Right atrium auricular region (tissue), 2 donors: ENCODE measurements around the gene KIRREL3. TPM values are rescaled to one million over a fixed set of nuclear protein-coding genes. Genes with fewer than 3 reads are reported as not detected.

Experiments
- DNase-seq: peaks from one replicate; pipeline ENCODE4 v3.0.0-alpha.2; 2019; ENCODE audit warnings: low spot score
- H3K27ac ChIP-seq, 2 donors: fragments of 200-600 bp; sonication (generic); 1 replicate in 1 of 2; 2 replicates in 1 of 2; pipeline ENCODE4 v1.5.1; 2016 to 2019
- H3K27me3 ChIP-seq, 2 donors: fragments of 200-600 bp; sonication (generic); one replicate each; pipeline versions ENCODE4 v1.5.1 to v1.6.0; 2017 to 2019
- H3K36me3 ChIP-seq: fragments of 200-600 bp; sonication (generic); one replicate; pipeline ENCODE4 v1.5.1; 2016
- H3K4me1 ChIP-seq, 2 donors: fragments of 200-600 bp; sonication (generic); one replicate each; pipeline versions ENCODE4 v1.5.1 to v1.6.0; 2017 to 2019
- H3K4me3 ChIP-seq, 2 donors: fragments of 200-600 bp; sonication (generic); 1 replicate in 1 of 2; 2 replicates in 1 of 2; pipeline ENCODE4 v1.5.1; 2017 to 2019; ENCODE audit warnings: mild to moderate bottlenecking in 1 of 2, moderate library complexity in 1 of 2
- H3K9me3 ChIP-seq, 2 donors: fragments of 200-600 bp; sonication (generic); one replicate each; pipeline ENCODE4 v1.5.1; 2019
- total RNA-seq, 2 donors: library from RNA; depleted of rRNA; stranded (reverse); fragments of >200 nt; gene quantifications; one replicate each; pipeline ENCODE4 v1.1.0, GENCODE V29; 2016
- TF ChIP-seq, protein P1 (sequence below), 2 donors: fragments of 200-600 bp; sonication (generic); IDR thresholded peaks; one replicate each; pipeline ENCODE4 v1.5.1; 2019; ENCODE audit warnings: antibody characterized with exemption in 2 of 2

The KIRREL3 gene
- total RNA-seq, 2 donors from 2014 or later, result 0.51 to 0.74 TPM

DNA sequence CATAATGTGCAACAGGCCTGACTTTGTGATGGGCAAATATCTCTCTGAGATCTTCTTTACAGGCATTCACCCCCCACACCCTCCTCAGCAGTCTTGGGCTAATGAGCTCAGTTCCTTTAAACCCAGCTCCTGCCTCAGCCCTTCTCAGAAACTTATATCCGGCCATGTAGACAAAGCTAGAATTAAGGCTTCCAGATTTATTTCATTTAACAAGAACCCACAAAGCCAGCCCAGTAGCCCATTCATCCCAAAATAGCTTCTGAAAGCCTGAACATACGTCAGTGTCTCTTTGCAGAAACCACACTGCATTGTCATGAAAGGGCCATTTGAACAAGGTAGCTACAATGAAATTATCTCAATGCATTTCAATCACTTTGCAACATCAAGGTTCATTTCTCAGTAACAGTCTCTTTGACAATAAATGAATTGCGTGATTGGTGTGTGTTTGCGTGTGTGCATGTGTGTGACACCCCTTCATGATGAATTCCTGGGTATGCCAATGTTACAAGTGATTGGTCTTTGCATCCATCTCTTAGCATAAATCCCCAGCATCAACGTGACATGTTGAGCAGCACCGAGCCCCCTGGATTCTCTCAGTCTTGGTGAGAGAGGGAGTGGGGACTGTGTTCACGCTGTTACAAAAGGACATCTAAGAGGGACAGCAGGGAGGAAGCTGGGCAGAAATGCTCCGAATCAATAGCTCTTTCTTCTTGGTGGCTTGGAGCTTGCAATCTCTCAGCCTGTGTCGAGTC, 299.6 kb downstream of the KIRREL3 start:
- no peaks in the 10 kb centered on the region for H3K9me3 ChIP-seq
- H3K4me3 ChIP-seq, result no peak overlapping the region
- TF ChIP-seq, protein P1, sequence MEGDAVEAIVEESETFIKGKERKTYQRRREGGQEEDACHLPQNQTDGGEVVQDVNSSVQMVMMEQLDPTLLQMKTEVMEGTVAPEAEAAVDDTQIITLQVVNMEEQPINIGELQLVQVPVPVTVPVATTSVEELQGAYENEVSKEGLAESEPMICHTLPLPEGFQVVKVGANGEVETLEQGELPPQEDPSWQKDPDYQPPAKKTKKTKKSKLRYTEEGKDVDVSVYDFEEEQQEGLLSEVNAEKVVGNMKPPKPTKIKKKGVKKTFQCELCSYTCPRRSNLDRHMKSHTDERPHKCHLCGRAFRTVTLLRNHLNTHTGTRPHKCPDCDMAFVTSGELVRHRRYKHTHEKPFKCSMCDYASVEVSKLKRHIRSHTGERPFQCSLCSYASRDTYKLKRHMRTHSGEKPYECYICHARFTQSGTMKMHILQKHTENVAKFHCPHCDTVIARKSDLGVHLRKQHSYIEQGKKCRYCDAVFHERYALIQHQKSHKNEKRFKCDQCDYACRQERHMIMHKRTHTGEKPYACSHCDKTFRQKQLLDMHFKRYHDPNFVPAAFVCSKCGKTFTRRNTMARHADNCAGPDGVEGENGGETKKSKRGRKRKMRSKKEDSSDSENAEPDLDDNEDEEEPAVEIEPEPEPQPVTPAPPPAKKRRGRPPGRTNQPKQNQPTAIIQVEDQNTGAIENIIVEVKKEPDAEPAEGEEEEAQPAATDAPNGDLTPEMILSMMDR (IDR thresholded peaks at IDR 0.05), result no peak
- no peaks in the 10 kb centered on the region for H3K36me3 ChIP-seq
- no peaks in the 10 kb centered on the region for H3K27me3 ChIP-seq
- H3K4me1 ChIP-seq, result no peaks in the 10 kb centered on the region
- DNase-seq, result no peak
- no peak overlapping the region for H3K27ac ChIP-seq

DNA sequence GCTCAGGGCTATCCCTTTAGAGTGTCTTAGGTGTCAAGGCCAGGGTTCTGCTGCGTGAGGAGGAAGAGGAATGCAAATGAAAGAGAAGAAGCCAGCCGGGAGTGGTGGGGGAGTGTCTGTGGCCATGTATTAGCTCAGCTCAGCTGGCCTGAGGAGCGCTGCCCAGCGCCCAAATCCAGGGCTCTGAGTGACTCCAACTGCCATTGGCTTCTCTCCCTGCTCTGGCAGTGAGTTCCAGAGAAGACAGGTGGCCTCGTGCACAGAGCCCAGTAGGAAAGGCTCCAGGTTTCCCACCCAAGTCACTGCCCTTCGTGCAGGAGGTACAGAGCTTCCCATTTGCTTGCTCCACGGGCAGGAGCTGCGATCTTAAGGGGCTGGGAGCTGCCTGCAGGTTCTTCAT, 302.0 kb downstream of the KIRREL3 start:
- no peak overlapping the region for H3K27ac ChIP-seq
- TF ChIP-seq, protein P1 (IDR thresholded peaks at IDR 0.05), result no peak
- no peaks in the 10 kb centered on the region for H3K4me1 ChIP-seq
- no peaks in the 10 kb centered on the region for H3K9me3 ChIP-seq
- H3K36me3 ChIP-seq, result no peaks in the 10 kb centered on the region
- no peak for DNase-seq
- H3K27me3 ChIP-seq, result no peaks in the 10 kb centered on the region
- H3K4me3 ChIP-seq, result no peak overlapping the region

DNA sequence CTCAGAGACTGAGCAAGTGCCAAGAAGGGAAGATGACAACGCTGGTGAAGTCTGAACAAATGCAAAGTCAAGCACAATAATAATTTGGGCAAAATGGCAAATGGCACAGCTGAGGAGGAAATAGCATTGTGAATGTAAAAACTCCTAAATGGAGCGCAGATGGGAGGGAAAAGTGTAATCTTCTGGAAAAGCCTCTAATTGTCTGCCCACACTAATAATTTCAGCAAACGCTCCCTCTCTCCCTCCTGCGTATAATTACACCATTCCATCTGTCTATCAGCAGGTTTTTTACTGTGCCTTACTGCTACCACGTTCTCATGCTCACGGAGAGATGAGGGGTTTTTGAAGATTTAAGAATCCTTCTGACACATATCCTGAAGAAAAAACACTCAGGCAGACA, 302.6 kb downstream of the KIRREL3 start:
- H3K9me3 ChIP-seq, result no peaks in the 10 kb centered on the region
- no peak for DNase-seq
- no peaks in the 10 kb centered on the region for H3K36me3 ChIP-seq
- TF ChIP-seq, protein P1 (IDR thresholded peaks at IDR 0.05), result no peak
- no peak overlapping the region for H3K27ac ChIP-seq
- H3K27me3 ChIP-seq, result no peaks in the 10 kb centered on the region
- H3K4me1 ChIP-seq, result no peaks in the 10 kb centered on the region
- no peak overlapping the region for H3K4me3 ChIP-seq

DNA sequence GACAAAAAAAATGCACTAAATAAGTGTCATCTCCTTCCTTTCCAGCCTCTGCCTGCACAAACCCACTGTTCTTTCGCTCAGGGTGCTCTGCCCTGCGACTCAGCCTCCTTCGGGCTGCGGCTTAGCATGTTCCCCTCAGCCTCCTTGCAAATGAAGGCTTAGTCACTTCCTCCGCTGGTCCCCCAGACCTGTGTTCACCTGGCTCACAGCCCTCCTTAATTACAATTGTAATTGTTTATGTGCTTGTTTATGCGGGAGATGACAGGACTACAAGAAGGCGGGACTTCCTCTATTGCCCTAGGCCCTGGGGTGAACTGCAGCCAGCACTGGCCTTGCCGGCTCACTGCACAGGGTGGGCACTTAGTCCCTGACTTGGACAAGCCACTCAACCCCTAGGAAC, 303.6 kb downstream of the KIRREL3 start:
- TF ChIP-seq, protein P1 (IDR thresholded peaks at IDR 0.05), result no peak

DNA sequence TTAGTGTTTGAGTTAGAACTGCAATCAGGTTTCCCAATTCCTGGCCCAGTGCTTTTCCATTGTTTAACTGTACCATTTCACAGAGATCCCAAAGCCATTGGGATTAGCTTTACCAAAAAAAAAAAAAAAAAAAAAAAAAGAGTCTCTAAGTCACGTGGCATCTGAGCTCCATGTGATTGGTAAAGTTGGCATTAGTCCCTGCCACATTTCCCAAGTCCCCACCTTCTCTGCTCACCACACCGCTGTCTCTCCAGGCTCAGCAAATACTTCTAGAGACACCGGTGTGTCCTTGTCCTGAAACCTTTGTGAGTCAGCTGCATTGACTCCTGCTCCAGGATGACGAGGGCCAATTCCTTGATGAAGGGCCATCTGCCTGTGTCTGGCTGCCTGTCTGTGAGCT, 305.3 kb downstream of the KIRREL3 start:
- Histone ChIP-seq H3K9me3 (no peaks in the 10 kb centered on the region), H3K36me3 (no peaks in the 10 kb centered on the region), H3K27ac (no peak overlapping the region), H3K4me3 (no peak overlapping the region), H3K4me1 (no peaks in the 10 kb centered on the region), H3K27me3 (no peaks in the 10 kb centered on the region)
- TF ChIP-seq, protein P1 (IDR thresholded peaks at IDR 0.05), result no peak
- DNase-seq, result no peak

More for the DNA sequence above, 303.6 kb downstream of the KIRREL3 start:
- no peak overlapping the region for H3K4me3 ChIP-seq
- H3K4me1 ChIP-seq, result no peaks in the 10 kb centered on the region
- no peaks in the 10 kb centered on the region for H3K36me3 ChIP-seq
- no peaks in the 10 kb centered on the region for H3K27me3 ChIP-seq
- H3K27ac ChIP-seq, result no peak overlapping the region
- H3K9me3 ChIP-seq, result no peaks in the 10 kb centered on the region
- DNase-seq, result no peak
